NCI-H146 (cell line): ENCODE data around the gene PSME1.

Experiments used
- DNase-seq: peaks from one replicate; lab custom pipeline; 2025; lab: John Stamatoyannopoulos, UW

The PSME1 gene

GRCh38 chr14:24146978-24147760 is 11.2 kb downstream of the PSME1 start, which contains the start of gene RNF31:
Gene RNF31, plus strand, starts transcription at chr14:24147498. Its CDS starts 201 bp downstream, at chr14:24147699.
- DNase-seq = peak; percentile 99

DNA sequence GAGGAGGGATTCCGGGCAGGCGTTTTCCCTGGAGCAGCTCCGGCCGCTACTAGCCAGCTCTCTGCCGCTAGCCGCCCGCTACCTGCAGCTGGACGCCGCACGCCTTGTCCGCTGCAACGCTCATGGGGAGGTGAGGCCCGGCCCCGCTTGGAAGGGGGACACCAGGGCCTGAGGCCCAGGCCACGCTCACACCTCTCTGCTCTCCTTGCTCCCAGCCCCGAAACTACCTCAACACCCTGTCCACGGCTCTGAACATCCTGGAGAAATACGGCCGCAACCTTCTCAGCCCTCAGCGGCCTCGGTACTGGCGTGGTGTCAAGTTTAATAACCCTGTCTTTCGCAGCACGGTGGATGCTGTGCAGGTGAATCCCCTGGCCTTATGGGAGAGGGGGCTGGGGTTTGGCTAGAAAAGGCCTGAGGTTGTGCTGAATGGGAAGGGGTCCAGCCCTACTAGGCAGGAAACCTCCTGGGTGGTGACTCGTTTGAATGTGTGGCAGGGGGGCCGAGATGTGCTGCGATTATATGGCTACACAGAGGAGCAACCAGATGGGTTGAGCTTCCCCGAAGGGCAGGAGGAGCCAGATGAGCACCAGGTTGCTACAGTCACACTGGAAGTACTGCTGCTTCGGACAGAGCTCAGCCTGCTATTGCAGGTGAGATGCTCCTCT is 11.9 kb downstream of the PSME1 start:
- DNase-seq = peak; percentile 41

GRCh38 chr14:24149302-24149969 is 13.4 kb downstream of the PSME1 start:
- no peak for DNase-seq

- no peak for DNase-seq
Observed at GRCh38 chr14:24150061-24150460, 14.1 kb downstream of the PSME1 start.

GRCh38 chr14:24150567-24150966 is 14.6 kb downstream of the PSME1 start:
- DNase-seq = no peak

- no peak for DNase-seq
Observed at GRCh38 chr14:24150993-24151392, 15.0 kb downstream of the PSME1 start.

- DNase-seq = no peak
Observed at GRCh38 chr14:24151404-24152080, 15.5 kb downstream of the PSME1 start.

- no peak for DNase-seq
Observed at GRCh38 chr14:24155100-24155499, 19.1 kb downstream of the PSME1 start.

DNA sequence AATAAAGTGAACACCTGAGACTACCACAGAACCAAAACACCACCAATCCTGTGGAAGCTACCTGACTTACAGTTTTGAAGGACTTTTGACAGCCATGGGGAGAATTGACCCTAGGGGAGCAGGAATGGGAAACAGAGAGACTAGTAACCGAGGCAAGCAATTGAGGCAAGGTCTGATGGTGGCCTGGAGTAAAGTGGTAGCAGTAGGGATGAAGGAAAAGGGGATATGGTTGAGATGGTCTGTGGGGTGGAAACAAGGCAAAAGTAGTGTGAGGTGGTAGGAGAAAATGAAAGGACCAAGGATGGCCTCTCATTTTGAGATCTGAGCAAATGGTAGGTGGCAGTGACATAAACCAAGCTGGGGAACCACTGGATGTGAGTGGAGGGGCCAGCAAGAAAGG is 20.8 kb downstream of the PSME1 start:
- DNase-seq = no peak

DNA sequence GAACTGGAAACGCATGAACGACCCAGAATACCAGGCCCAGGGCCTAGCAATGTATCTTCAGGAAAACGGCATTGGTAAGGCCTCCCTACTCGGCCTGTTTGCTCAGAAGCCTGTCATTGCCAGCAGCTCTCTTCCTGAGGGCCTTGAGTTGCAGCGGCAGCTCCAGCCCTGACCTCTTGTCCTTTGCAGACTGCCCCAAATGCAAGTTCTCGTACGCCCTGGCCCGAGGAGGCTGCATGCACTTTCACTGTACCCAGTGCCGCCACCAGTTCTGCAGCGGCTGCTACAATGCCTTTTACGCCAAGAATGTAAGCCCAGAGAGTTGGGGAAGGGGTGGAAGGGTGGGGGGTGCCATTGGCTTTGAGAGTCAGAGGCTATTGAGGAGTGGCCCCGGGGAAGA is 21.3 kb downstream of the PSME1 start:
- DNase-seq = no peak

- DNase-seq = no peak
Observed at GRCh38 chr14:24159777-24160498, 23.9 kb downstream of the PSME1 start.

DNA sequence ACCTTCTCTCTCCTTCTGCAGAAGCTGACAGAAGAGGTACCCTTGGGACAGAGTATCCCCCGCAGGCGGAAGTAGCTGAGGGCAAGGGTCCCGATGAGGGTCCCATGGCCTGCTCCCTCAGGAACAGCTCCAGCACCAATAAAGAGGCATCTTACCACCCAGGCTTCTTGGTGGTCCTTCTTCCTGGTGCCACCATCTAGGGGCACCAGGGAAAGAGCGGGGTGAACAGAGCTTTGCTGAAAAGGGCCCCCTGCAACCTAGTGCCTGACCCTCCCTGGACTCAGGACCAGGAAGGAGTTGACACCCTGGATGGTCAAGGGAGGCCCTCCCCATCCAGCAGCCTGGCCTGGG is 24.5 kb downstream of the PSME1 start:
- DNase-seq = no peak

DNA sequence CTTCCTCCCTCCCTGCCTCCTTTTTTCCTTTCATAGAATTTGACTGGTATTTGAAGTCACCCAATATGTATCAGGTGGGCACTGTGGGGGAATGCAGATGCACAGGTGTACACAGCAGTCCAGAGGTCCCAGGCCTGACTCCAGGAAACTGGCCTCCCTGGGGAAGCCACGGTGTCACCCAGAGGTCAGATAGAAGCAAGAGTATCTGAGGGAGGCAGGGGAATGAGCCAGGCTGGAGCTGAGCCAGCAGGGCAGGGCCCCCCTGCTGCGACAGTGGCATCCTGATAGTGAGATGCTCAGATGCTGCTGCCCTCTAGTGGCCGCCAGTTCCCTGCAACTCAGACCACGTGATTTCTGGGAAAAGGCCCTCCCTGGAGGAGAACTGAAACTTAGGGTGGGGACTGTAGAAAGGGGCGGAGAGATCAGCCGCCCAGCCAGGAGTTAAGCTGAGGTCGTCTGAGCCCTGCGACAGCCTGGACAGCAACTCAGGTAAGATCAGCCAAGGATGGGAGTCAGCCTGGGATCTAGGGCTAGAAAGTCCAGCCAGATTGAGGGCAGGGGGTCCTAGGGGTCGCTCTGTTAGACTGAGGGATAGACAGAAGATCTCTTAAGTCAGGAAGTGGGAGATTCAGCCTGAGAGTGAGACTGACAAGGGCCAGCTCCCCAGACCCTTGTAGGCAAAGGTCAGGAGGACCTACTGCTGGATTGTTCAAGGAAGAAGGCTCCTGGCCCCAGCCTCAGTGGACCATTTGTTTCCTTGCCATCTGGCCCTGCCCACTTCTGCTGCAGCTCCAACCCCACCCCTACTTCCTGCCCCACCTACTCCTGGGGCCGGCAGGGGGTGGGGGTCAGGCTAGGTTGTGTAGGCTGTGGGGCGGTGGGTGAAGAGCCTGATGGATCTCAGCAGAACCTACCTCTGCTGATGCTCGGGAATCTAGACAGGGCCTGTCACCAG is 25.1 kb downstream of the PSME1 start, which contains the start of gene IRF9:
TSS of gene IRF9 (plus strand) at position 416 of the 955 bp plus-strand sequence. CDS start 880 bp downstream, outside the sequence.
- DNase-seq = peak; percentile 94

DNA sequence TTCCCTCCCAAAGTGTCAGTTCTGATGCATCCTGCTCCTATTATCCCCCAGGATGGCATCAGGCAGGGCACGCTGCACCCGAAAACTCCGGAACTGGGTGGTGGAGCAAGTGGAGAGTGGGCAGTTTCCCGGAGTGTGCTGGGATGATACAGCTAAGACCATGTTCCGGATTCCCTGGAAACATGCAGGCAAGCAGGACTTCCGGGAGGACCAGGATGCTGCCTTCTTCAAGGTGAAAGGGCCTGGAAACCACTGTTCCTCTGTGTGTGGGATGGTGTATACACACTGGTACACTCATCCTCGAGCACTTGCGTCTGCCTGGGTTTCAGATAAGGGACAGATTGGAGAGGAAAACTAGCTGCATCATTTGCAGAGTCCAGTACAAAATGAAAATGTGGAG is 26.1 kb downstream of the PSME1 start:
- no peak for DNase-seq

DNA sequence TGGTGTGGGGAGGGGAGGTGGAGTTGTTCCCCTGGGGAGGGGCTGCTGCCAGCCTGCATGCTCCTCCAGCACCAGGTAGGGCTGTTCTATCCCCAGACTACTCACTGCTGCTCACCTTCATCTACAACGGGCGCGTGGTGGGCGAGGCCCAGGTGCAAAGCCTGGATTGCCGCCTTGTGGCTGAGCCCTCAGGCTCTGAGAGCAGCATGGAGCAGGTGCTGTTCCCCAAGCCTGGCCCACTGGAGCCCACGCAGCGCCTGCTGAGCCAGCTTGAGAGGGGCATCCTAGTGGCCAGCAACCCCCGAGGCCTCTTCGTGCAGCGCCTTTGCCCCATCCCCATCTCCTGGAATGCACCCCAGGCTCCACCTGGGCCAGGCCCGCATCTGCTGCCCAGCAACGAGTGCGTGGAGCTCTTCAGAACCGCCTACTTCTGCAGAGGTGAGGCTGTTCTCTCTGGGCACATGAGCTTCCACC is 28.6 kb downstream of the PSME1 start:
- no peak for DNase-seq

- no peak for DNase-seq
Observed at GRCh38 chr14:24165785-24166184, 29.8 kb downstream of the PSME1 start.

DNA sequence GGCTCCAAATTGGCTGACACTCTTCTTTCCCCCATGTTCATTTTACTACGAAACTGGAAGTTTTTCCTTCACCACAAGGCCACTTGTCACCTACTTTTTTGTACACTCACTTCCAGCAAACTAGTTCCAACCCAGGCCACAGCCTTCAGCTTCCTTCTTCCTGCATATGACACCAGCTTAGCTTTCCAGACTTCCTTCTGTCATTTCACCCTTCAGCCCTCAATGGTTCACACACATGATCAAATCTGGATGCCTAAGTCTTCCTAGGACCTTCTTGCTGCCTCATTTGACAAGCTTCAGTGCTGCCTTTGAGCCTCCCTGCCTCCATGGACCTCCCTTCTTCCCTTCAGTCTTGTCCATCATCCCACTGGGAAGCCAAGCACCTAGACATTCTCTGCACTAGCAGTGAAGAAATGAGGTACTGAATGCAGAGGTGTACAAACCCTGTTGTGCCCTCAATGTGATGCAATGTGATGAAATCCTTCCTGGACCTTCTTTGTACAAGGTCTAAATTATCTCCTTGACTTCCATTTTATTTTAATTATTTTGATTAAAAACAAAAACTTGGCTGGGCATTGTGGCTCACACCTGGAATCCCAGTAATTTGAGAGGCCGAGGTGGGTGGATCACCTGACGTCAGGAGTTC is 31.6 kb downstream of the PSME1 start:
- no peak for DNase-seq

- no peak for DNase-seq
Observed at GRCh38 chr14:24171422-24172260, 35.6 kb downstream of the PSME1 start, which contains the start of gene REC8. Gene REC8, plus strand, starts transcription at chr14:24172080. Its CDS starts 473 bp downstream, at chr14:24172553.
